Inflammatory macrophage treated with lipopolysaccharide for 4 hours (primary cell): ENCODE results near the gene NME7.
"Not testable (repeated sequence)": the region's sequence is repeated elsewhere in the genome, so short reads cannot be mapped to it uniquely, and the experiment has no call there.

Experiments
- DNase-seq: peaks from one replicate; pipeline ENCODE4 v3.0.0-alpha.2; 2020

Gene NME7

DNA sequence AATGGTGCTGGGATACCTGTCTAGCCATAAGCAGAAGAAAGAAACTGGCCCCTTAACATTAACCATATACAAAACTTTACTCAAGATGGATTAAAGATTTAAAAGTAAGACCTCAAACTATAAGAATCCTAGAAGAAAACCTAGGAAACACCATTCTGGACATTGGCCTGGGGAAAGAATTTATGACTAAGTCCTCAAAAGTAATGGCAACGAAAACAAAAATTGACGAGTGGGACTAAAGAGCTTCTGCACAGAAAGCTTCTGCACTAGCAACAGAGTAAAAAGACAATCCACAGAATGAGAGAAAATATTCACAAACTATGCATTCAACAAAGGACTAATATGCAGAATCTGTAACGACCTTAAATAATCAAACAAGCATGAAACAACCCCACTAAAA is 66.7 kb downstream of the NME7 start:
- no peak for DNase-seq

DNA sequence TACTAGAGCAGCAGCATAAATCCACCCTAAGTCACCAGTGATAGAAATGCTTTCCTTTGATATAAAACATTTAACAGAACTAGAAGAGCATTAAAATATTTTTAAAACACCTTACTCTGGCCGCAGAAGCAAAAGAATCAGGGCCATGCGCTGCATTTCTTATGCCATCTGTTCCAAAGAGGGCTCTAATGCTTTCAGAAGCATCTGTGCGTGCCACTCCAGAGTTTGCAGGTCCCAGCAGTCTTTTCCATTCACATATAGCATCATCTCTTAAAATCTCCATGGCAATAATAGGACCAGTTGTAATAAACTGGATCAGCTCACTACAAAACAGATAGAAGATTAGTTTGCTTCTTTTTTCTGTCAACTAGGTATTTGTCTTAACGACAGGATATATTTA is 69.2 kb downstream of the NME7 start:
- DNase-seq: no peak

DNA sequence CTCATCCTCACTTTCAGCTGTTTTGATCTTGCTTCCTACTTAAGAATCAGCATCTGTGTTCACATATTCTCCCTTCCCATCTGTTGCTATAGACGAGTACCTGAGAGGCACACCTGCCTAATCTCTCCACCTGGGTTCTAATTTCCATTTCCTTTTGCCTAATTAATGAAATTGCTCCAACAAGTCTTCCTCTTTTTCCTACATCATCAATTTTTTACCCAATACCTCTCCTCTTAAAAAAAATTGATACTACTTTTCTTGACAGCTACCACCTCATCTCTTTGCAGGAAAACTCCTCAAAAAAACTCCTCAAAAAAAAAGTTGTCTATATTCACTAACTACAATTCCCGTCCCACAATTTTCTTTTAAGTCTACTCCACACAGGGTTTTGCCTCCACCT is 71.8 kb downstream of the NME7 start:
- DNase-seq: no peak

DNA sequence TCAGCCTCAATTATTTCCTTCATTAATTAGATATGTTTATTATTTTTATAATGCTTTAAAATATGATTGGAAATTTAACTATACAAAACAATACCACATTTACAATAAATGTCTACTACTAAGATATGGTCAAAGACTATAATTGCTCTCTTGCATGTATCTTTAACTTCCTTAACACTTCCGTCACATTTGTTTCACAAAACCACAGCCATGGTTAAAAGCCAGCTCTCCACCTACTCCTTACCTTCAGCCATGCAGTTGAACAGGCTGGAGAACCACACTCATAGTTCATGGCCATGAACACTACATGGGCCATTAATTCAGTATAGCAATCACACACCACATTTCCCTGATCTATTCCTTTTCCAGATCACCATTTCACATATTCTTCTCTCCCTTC is 72.2 kb downstream of the NME7 start:
- DNase-seq: no peak

DNA sequence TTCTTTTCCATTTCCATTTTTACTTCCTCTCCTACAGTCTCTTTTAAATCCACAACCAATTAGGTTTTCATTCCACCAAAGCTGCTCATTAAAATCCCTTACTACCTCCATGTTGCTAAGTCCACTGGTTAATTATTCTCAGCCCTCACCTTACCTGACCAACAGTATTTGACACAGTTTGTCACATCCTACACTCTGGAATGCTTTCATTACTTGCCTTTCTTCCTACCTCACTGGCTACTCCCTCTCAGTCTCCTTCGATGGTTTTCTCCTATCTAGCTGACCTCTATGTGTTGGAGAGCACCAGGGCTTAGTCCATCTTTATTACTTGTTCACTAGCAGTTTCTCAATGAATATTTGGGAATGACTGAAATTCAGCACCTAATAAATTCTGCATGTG is 78.6 kb downstream of the NME7 start:
- no peak for DNase-seq

DNA sequence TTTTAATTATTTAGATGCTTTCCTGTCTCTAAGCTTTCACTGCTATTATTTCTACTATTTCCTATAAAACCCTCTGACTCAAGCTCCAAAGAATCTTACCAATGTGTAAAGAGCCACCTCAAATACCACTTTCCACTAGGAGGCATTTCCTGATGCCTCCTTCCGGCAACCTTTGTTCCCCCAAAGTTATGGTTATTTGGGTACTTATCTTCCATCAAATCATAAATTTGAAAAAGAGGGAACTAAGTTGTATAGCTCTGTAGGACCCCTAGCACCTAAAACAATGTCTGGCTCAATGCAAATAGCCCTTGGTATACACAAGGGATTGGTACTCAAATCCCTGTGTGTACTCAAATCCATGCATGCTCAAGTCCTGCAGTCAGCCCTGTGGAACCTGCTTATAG is 79.6 kb downstream of the NME7 start:
- no peak for DNase-seq

DNA sequence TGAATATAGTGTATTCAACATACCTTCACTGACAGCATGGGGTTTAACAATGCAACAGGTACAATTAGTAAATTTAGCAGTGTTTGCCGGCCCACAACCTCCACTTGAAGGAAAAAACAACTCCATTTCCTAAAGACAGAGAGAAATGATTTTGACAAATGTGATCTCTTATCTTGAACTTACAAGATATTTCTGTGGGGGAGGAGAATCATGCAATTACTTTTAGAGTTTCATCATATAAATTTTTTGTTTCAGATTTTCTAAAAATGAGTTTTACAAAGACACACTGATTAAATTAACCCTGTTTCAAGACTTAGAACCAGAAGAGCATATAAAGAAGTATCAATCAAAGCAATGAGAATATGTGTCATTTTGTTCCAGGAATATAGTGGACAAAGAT is 80.3 kb downstream of the NME7 start:
- DNase-seq: no peak

DNA sequence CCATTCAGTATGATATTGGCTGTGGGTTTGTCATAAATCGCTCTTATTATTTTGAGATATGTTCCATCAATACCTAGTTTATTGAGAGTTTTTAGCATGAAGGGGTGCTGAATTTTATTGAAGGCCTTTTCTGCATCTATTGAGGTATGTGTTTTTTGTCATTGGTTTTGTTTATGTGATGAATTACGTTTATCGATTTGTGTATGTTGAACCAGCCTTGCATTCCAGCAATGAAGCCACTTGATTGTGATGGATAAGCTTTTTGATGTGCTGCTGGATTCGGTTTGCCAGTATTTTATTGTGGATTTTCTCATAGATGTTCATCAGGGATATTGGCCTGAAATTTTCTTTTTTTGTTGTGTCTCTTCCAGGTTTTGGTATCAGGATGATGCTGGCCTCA is 86.0 kb downstream of the NME7 start:
- DNase-seq: not testable (repeated sequence)

DNA sequence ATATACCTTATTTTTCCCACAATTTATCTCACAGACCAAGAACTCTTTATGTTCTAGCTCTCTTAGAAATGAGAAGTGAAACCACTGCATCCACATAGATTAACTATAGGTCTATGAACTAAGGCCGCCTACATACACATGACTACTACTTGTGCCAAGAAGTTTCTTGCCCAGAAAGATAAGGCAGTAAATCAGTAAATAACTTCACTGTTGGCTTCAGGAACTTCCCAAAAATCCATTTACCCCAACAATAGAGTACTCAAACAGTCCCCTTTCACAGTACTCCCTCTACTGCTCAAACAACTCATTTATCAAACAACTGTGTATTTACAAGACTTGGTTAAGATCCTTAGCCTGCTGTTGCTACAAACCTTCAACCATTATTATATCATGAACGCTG is 96.5 kb downstream of the NME7 start:
- peak; percentile 87 for DNase-seq

DNA sequence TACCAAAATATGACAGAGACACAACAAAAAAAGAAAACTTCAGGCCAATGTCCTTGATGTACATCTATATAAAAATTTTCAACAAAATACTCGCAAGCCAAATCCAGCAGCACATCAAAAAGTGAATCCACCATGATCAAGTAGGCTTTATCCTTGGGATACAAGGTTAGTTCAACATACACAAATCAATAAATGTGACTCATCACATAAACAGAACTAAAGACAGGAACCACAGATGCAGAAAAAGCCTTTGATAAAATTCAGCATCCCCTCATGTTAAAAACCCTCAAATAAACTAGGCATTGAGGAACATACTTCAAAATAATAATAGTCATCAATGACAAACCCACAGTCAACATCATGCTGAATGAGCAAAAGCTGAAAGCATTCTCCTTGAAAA is 101.5 kb downstream of the NME7 start:
- no peak for DNase-seq

DNA sequence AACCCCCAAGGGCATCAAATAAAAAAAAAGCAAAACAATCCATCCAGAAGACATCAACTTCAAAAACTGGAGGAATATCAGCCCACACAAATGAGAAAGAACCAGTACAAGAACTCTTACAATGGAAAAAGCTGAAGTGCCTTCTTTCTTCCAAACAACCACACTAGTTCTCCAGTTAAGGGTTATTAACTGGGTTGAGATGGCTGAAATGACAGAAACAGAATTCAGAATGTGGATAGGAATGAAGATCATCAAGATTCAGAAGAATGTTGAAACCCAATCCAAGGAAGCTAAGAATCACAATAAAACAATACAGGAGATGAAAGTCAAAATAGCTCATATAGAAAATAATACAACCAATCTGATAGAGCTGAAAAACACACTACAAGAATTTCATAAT is 104.5 kb downstream of the NME7 start:
- no peak for DNase-seq

DNA sequence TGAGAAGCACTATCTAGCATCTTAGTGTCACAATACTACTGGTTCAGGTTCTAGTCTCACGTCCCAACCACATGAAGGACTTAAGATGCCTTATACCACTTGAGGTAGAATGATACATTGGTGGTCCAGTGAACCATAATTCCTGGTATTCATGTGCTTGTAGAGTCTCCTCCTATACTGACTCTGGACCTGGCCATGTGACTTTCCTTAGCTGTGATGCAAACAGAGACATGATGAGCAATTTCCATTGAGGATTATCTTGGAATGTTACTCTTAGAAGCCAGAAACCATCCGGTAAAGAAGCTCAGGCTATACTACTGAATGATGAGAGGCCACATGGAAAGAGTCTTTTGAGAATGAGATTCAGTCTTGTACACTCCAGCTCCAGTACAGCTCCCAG is 105.7 kb downstream of the NME7 start:
- no peak for DNase-seq

DNA sequence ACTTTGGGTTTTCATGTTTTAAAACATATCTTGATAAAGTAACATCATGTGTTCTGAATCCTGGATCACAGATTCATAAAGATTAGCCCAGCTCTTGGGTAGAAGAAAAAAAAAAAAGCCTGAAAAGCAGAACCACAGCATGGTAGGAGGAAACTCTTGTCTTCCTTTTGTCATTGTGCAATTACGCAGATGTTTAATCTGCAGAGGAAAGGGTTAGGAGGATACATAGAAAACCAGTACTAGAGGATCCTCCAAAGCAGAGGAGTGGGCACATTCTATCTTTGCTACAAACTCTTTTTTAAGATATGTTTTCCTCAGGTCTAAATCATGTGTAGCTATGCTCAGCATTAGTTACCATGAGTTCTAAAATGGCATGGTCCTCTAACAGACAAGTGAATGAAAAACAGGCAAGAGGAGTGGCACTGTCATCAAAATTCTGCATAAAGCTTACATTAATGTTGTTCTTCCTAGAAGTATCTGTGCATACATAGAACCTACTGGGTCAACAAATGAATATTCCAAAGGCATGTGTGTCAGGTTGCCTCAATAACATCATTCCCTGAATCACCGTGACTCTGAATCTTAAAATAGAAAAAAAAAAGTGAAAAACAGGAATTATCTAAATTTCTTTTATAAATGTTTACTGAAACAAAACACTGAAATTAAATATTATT is 107.0 kb downstream of the NME7 start:
- DNase-seq: peak; percentile 76

DNA sequence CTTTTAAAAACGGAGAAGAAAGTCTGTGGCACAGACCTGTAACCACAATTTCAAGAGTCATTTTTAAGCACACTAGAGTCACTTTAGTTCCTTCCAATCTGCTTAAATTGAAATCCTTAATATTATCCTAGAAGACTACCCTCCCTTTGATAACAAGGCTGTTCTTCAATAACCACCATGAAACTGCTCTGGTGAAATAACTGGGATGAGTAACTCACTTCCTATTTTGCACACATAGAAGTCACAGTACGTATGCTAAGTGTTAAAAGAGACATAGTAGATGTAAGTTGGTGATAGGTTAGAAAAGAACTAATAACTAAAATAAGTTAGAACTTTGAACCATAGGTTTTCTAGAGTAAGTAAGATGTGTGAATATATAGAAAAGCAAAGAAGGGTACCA is 107.8 kb downstream of the NME7 start:
- peak; percentile 84 for DNase-seq

DNA sequence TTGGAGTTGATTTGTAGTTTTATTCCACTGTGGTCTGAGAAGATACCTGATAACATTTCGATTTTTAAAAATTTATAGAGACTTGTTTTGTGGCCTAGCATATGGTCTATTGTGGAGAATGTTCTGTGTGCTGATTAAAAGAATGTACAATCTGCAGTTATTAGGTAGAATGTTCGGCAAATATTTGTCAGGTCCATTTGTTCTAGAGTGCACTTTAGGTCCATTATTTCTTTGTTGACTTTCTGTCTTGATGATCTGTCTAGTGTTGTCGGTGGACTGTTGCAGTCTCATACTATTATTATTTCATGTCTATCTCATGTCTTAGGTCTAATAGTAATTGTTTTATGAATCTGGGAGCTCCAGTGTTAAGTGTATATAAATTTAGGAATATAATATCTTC is 116.8 kb downstream of the NME7 start:
- no peak for DNase-seq

DNA sequence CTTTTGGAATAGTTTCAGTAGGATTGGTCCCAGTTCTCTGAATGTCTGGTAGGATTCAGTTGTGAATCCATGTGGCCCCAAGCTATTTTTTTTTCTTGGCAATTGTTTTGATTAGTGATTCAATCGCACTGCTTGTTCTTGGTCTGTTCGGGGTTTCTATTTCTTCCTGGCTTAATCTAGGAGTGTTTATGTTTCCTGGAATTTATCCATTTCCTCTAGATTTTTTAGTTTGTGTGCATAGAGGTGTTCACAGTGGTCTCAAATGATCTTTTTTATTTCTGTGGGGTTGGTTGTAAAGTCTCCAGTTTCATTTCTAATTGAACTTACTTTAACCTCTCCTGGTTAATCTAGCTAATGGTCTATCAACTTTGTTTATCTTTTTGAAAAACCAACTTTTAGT is 117.6 kb downstream of the NME7 start:
- DNase-seq: no peak

DNA sequence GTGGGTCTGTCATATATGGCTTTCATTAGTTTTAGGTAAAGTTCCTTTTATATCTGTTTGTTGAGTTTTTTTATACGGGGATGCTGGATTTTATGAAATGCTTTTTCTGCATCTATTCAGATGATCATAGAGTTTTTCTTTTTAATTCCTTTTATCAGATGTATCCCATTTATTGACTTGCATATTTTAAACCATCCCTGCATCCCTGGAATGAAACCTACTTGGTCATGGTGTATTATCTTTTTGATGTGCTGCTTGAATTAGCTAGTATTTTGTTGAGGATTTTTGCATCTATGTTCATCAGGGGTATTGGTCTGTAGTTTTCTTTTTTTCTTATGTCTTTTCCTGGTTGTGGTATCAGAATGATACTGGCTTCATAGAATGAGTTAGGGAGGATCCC is 118.0 kb downstream of the NME7 start:
- no peak for DNase-seq

DNA sequence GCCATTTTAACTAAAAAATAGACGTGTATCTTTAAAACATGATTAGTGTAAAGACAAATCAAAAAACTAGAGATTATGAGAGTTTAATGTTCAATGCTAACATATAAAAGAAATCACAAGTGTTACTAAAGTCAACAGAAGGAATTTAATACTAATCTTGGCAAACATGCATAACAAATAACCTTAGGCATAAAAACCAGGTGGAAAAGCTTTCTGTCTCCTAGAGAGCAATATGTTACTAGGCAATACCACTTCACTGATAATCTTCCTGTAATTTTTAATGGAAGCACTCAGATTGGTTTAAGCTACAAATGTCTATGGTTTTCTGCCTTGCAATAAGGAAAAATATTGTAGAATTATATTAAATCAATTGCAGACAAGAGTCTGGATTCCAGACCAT is 121.9 kb downstream of the NME7 start:
- DNase-seq: no peak

DNA sequence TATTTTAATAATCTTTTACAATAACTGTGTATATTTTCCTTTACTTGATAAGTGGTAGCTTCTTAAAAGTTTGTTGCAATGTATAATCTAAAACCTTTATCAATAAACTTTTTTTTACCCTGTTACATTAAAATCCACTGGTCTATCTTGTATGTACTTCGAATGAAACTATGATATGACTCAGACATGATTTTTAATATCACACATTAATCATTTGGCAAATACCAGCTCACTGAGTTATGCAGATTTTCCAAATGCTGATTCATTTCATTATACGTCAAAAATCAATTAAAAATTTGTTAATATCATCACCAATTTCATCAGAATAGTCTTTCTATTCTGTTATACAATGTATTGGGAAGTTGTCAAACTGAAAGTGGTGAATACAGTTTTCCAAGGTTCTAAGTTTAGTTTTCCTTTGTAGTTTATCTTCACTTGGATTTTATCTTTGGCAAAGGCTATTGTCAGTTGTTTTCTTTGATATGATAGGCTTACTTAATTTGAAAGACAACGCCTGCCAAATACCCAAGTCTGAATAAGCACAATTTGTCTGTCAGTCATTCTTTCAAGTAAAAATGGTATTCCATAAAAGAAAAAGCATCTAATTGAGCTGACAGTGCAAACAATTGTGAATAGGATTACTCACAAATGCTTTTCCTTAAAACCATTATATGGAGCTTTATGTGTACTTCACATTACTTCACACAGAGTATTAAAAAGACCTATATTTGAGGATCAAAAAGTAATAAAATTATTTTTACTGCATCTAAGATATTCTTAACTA is 127.0 kb downstream of the NME7 start:
- no peak for DNase-seq

DNA sequence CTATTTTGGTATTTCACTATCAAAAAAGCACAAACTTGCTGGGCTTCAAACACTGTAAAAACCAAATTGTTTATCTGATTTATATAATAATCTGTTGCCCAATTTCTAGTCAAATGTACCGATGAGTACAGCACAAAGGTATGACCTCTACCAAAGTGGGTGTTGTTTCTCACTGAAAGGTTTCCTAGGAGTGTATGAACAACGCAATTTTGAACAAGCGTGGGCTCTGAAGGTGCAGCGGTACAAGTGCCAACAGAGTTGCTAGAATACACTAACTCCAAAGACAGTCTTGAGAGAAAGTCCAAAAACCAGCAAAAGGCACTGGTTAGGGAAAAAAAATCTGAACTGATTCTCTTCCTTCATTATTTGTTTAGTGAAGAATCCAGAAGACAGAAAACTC is 130.7 kb downstream of the NME7 start:
- no peak for DNase-seq

DNA sequence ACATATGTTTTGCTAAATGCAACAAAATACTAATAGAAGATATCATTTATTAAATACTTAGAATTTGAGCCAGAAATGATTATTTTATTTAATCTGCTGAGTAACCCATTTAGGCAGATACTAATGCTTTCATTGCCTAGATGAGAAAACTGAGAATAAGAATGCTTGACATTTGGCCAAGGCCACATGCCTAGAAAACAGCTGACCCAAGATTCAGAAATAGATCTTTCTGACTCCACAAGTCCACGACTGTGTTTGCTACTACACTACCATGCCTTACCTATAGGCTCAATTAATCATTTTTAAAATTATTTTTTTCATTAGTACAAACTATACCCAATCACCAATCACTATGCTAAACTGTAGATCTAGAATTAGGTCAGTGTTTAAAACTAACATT is 131.5 kb downstream of the NME7 start:
- no peak for DNase-seq

DNA sequence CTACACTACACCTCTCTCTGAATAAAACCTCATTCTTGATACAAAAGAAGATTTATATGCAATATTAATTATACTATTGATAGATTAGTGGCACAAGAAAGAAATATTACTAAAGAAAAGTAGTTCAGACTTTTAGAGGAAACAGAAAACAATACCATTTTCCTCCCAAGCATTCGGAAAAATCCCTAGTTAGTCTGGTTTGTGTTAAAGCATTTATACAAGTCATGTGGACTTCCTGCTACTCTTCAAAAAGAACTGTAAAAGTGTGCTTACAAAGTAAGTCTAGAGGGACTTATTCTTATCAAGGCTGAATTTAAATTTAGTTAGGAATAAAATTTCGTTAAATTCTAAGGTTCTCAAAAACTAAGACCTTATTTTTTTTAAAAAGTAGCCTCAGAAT is 132.0 kb downstream of the NME7 start:
- DNase-seq: no peak

DNA sequence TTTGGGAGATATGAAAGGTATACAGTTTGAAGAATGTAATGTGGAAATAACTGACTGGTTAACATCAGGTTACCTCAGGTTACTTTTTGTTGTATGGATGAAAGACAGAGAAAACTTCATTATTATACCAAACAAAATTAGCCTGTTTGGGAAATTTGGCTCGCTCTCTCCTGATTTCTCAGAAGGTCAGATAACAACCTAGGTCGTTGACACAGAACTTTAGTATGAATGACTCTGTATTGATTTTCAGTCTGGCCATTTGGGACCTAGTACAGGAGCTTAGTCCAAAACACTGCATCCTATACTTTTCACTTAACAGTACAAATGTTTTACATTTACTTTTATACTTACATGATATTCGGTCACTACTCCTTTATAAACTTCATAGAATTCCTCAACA is 132.8 kb downstream of the NME7 start:
- DNase-seq: no peak

DNA sequence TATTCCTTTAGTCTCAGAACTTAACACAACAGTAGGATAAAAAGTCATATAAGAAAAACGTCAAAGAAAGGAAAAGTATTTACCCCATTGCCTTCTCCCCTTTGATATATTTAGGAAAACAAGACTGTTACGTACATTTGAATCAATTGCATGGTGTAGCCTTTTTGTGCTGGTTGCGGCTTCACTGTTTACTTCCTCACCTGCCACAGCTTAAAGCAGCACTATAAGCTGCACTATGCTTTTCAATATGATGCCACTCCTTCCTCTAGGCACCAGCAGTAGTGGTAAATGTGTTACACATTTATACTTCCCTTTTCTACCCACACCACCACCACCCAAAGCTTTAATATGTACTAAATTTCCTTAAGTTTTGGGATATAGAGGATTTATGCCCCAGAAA is 150.0 kb downstream of the NME7 start:
- DNase-seq: peak; percentile 34

DNA sequence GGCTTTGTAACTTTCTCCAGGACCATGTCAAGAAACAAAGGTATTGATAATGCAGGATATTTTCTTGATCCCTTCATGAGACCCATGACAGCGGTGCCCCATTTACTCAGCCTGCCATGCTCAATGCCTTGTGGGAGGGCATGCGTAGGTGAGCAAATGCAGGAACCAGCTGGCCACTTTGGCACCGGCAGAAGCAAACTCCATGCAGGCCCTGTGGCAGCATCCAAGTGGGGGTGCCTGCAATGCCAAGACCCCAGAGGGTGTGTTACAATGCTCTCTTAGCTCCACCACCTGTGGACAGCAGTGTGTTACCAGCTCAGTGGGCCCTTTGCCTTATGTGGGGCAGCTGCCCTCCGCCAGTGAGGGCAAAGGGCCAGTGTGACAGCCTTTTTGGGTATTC is 153.0 kb downstream of the NME7 start:
- no peak for DNase-seq
